HFF-Myc (cell line): ENCODE results near the gene RALY.

ENCODE experiments used
- DNase-seq: peaks from one replicate; pipeline ENCODE4 v3.0.0-alpha.2; 2011; ENCODE audit warnings: low read depth; ENCODE audit errors: extremely low read depth
- H3K4me3 ChIP-seq: replicated peaks from 2 replicates; pipeline ENCODE4 v1.5.1; 2011; ENCODE audit warnings: low read depth, mild to moderate bottlenecking, control low read depth, low read length
- TF ChIP-seq, protein P1 (sequence below): IDR thresholded peaks from 2 replicates; pipeline ENCODE4 v1.5.1; 2012; ENCODE audit warnings: mild to moderate bottlenecking, low read depth, low read length, control low read depth; ENCODE audit errors: missing control alignments

Gene RALY

DNA sequence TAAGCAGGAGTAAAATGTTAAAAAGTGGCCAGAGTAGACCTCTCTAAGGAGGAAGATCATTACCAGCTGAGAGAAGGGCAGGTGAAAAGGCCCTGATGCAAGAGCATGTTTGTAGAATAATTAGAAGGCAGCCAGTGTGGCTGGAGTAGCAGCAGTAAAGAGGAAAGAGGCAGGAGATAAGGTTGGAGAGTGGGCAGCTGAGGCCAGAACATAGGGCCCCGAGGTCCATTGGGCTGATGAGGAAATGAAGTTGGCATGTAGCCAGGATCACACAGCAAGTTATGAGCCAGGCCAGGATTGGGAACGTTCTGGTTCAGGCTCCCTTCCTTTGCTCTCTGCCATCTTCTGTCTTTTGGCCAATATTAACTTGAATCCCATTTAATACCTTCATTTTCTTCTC is 51.6 kb downstream of the RALY start:
- no peak for DNase-seq

DNA sequence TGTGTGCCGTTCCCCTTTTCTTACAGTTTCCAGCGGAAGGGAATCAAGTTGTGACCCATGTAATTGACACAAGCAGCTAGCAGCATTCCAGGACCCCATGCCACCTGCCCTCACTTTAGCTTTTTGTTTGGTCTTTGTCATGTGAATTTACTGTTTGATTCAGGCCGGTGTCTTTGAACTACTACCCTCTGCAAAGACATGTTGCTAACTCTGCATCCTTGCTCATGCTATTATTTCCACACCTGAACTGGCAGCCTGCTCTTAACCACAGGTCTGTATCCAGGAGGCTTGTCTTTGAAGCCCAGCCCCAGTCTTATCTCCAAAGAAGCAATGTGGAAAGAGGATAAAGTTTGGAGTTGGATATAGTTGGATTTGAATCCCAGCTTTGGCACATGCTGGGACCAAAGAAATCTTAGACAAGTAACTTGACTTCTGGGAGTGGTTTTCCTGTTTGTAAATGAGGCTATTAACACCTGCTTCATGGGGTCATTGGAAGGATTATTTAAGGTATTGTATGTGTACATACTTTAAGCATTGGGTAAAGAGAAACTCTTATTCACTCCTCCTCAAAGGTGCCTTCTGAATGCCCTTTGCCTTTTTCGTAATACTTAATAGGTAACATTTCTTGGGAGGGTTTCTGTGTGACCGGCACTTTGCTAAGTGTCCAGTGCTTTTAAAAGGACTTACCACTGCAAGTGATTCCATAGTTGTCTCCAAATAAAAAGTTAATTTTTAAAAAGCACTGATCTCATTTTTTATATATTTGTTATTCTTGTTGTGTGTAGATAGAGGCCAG is 52.4 kb downstream of the RALY start:
- TF ChIP-seq, protein P1, sequence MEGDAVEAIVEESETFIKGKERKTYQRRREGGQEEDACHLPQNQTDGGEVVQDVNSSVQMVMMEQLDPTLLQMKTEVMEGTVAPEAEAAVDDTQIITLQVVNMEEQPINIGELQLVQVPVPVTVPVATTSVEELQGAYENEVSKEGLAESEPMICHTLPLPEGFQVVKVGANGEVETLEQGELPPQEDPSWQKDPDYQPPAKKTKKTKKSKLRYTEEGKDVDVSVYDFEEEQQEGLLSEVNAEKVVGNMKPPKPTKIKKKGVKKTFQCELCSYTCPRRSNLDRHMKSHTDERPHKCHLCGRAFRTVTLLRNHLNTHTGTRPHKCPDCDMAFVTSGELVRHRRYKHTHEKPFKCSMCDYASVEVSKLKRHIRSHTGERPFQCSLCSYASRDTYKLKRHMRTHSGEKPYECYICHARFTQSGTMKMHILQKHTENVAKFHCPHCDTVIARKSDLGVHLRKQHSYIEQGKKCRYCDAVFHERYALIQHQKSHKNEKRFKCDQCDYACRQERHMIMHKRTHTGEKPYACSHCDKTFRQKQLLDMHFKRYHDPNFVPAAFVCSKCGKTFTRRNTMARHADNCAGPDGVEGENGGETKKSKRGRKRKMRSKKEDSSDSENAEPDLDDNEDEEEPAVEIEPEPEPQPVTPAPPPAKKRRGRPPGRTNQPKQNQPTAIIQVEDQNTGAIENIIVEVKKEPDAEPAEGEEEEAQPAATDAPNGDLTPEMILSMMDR, result no peak
- DNase-seq, result no peak
- H3K4me3 ChIP-seq, result no peak overlapping the region

More for the DNA sequence above, 51.6 kb downstream of the RALY start:
- no peak overlapping the region for H3K4me3 ChIP-seq
- TF ChIP-seq, protein P1, result no peak

DNA sequence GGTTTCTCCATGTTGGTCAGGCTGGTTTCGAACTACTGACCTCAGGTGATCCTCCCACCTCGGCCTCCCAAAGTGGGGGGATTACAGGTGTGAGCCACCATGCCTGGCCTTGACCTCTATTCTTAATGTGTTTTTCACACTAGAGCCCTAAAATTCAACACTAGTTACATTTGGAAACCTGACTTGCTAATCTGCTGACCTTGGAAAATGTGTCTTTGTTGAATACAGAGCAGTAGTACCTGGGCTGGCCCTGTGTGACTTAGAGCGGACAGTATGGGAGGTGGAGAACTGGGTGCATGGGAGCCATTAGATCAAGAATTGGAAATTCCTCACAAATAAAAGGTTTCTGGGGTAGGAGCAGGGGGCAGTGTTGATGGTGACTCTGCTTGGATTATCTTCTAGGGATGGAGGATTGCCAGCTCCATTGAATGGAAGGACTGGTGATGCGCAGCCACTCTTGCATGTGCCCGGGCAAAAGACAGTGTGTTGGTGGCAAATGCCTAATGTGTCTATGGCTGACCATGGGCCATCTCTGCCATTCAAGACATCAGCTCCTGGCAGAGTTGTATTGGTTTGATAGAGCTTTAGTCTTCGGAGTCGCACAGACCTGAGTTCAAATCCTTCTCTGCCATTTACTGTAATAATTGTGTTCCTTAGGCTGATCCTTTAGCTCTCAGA is 53.4 kb downstream of the RALY start:
- TF ChIP-seq, protein P1, result no peak
- H3K4me3 ChIP-seq, result no peak overlapping the region
- DNase-seq, result no peak

DNA sequence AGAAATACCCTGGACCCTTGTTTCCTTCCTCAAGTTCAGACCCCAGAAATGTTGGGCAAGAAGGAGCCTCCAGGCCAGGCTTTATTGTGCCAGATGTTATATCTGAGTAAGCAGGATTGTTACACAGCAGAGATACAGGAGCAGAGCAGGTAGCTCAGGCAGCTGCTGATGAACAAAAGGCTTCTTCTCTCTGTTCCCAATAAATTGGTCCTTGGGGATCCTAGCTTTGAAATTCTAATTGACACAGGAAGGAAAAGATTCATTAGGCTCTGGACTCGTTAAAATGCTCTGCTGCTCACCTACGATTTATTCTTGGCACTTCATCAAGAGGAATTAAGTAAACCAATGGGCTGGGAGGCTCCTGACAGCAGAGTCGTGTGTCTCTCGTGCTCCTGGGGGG is 54.2 kb downstream of the RALY start:
- no peak overlapping the region for H3K4me3 ChIP-seq
- TF ChIP-seq, protein P1, result no peak
- DNase-seq, result no peak

DNA sequence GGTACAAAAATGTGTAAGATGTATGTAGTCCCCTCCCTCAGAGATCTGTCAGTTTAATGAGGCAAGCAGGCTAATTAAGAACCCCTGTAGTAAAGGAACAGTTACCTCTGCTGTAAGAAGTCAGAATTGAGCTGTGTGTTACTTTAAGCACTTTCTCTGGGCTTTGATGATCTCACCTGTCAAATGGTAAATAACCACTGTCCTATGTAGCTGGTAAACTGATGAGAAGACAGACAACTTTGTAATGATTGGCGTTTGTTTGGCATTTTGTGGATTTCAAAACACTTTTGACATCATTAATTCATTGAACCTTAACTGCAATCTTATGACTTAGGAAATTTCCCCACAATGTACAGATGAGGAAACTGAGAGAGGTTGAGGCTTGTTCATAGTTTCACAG is 55.7 kb downstream of the RALY start:
- TF ChIP-seq, protein P1, result no peak
- no peak overlapping the region for H3K4me3 ChIP-seq
- no peak for DNase-seq

DNA sequence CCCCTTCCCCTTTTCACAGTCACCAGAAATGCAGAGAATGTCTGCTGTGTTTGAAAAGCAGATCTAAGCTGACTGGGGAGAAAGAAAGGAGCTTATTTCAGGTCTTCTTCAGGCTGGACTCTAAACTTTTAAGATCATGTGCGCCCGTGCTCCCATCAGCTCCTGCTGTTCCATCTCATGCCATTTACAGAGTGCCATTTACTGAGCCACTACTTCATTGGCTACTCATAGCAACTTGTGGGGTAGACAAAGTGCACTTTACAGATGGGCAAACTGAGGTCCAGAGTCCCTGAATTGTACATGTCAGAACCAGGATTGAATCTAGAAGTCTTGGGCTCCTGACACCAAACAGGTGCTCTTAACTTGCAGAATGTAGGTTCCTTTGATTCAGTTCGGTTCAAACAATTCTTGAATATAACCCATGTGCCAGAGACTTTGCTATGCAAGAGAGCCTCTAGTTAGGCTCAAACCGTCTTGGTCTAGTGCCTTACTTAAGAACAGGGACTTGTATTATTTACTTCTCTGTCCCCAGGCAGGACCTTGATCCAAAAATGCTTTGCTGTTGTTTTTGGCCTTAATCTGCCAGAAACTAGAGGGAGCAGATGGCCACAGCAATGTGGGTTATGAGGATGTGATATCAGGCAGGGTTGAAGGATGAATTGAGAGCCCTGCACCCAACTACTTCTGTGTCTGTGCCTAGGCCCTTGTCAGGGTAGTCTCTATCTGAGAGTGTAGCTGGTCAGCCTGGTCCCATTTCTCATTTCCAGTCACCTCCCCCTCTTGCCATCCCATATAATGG is 56.4 kb downstream of the RALY start:
- no peak overlapping the region for H3K4me3 ChIP-seq
- no peak for DNase-seq
- TF ChIP-seq, protein P1, result no peak
